T-helper 22 cell (primary cell): ENCODE results near the gene RPH3AL.
"Not testable (repeated sequence)": the region's sequence is repeated elsewhere in the genome, so short reads cannot be mapped to it uniquely, and the experiment has no call there.

ENCODE experiments used
- DNase-seq: peaks from one replicate; pipeline ENCODE4 v3.0.0-alpha.2; 2020; ENCODE audit warnings: low read depth

RPH3AL gene

GRCh38 chr17:178292-179065 lies 174.1 kb downstream of the RPH3AL start:
- no peak for DNase-seq

- DNase-seq = no peak
These were observed 174.8 kb downstream of the RPH3AL start for GRCh38 chr17:177762-178161.

GRCh38 chr17:177155-177554 lies 175.5 kb downstream of the RPH3AL start:
- no peak for DNase-seq

- DNase-seq = no peak
These were observed 179.3 kb downstream of the RPH3AL start for GRCh38 chr17:173166-173911.

- DNase-seq = no peak
These were observed 180.2 kb downstream of the RPH3AL start for GRCh38 chr17:172401-172800.

- no peak for DNase-seq
These were observed 180.7 kb downstream of the RPH3AL start for GRCh38 chr17:171871-172270.

GRCh38 chr17:170130-170670 lies 182.4 kb downstream of the RPH3AL start:
- DNase-seq = no peak

- not testable (repeated sequence) for DNase-seq
These were observed 184.0 kb downstream of the RPH3AL start for GRCh38 chr17:168614-169013.

GRCh38 chr17:165939-166338 lies 186.7 kb downstream of the RPH3AL start:
- no peak for DNase-seq

- DNase-seq = no peak
These were observed 188.0 kb downstream of the RPH3AL start for GRCh38 chr17:164303-165235.

- no peak for DNase-seq
These were observed 189.0 kb downstream of the RPH3AL start for GRCh38 chr17:163514-164098.

GRCh38 chr17:162689-163088 lies 189.9 kb downstream of the RPH3AL start:
- DNase-seq = no peak
